Endothelial cell of hepatic sinusoid (primary cell): ENCODE measurements around the gene SFXN5.

Source experiments
- in situ Hi-C: cut with HindIII; loops from 2 replicates; pipeline ENCODE4 v1.10.0; 2017; ENCODE audit warnings: low sequenced_read_pairs

The SFXN5 gene

GRCh38 chr2:72892506-72893173 is 178.9 kb downstream of the SFXN5 start:
- in situ Hi-C loops: loop anchor here (25.0 kb wide), 1 partner anchor 295 kb away; no protein-coding TSS in a partner anchor
